Thoracic aorta (tissue), 2 donors: ENCODE measurements around the gene DDX39A. TPM values are rescaled to one million over a fixed set of nuclear protein-coding genes. Genes with fewer than 3 reads are reported as not detected.

Source experiments
- ATAC-seq: fragments of 150-250 bp; one replicate; pipeline ENCODE4 v1.8.0; 2017; ENCODE audit warnings: low read depth; ENCODE audit not compliant: insufficient number of reproducible peaks, low FRiP score
- DNase-seq: peaks from one replicate; pipeline ENCODE4 v3.0.0-alpha.2; 2020; ENCODE audit warnings: low spot score
- H3K27ac ChIP-seq, 2 donors: fragments of 200-600 bp; sonication (generic); 1 replicate in 1 of 2; 2 replicates in 1 of 2; pipeline ENCODE4 v1.5.1; 2016; ENCODE audit warnings: mild to moderate bottlenecking in 2 of 2, moderate library complexity in 2 of 2
- H3K27me3 ChIP-seq: fragments of 200-600 bp; sonication (generic); replicated peaks from 2 replicates; pipeline ENCODE4 v1.6.0; 2016; ENCODE audit warnings: mild to moderate bottlenecking; ENCODE audit not compliant: insufficient read depth
- H3K36me3 ChIP-seq: fragments of 200-600 bp; sonication (generic); one replicate; pipeline ENCODE4 v1.5.1; 2016
- H3K4me1 ChIP-seq, 2 donors: fragments of 200-600 bp; sonication (generic); 1 replicate in 1 of 2; 2 replicates in 1 of 2; pipeline versions ENCODE4 v1.5.1 to v1.6.0; 2016; ENCODE audit warnings: low read depth in 2 of 2, mild to moderate bottlenecking in 1 of 2; ENCODE audit not compliant: control insufficient read depth in 1 of 2
- H3K4me3 ChIP-seq: fragments of 200-600 bp; sonication (generic); 2 replicates; pipeline ENCODE4 v1.5.1; 2016; ENCODE audit warnings: mild to moderate bottlenecking
- H3K9me3 ChIP-seq: fragments of 200-600 bp; sonication (generic); 2 replicates; pipeline ENCODE4 v1.5.1; 2016
- total RNA-seq, 2 donors: library from RNA; depleted of rRNA; stranded (reverse); fragments of >200 nt; gene quantifications; one replicate each; pipeline versions ENCODE4 v1.1.0 to v1.2.3, GENCODE V29; 2016
- TF ChIP-seq, protein P1 (sequence below): fragments of 200-600 bp; sonication (generic); IDR thresholded peaks from one replicate; pipeline ENCODE4 v1.5.1; 2019; ENCODE audit warnings: antibody characterized with exemption

DDX39A gene
- total RNA-seq, 2 donors from 2014 or later = 77.4 to 81.6 TPM

DNA sequence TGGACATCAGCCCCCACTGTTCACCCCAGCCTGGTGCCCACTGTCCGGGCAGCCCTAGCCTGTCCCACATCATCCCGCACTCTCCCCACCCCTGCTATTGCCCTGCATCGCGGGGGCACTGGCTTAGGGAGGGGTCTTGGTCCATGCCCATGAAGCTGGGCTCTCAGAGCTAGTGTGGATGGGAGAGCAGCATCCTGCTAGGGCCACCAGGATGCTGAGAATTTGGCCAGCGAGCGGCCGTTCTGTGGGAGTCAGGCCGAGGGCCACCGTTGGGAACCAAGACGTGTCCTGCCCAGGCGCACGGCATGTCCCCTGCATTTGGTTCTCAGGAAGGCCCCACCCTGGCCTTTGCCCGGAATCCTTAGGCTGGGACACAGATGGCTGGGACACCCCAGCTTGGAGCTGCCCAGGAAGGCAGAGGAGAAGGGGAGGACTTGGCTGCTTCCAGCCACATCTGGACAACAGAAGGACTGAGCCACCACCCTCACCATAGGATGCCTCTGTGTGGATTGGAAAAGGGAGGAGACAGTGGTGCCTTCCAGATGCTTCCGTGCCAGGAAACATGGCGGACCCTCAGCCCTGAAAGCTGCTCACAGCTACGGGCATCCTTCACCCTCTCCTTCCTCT, 23.3 kb downstream of the DDX39A start:
- H3K36me3 ChIP-seq = peaks cover 61% of the 10 kb centered on the region
- H3K27ac ChIP-seq = peak overlapping the region in 1 of 2 donors; percentile 28
- no peak for ATAC-seq
- TF ChIP-seq, protein P1, sequence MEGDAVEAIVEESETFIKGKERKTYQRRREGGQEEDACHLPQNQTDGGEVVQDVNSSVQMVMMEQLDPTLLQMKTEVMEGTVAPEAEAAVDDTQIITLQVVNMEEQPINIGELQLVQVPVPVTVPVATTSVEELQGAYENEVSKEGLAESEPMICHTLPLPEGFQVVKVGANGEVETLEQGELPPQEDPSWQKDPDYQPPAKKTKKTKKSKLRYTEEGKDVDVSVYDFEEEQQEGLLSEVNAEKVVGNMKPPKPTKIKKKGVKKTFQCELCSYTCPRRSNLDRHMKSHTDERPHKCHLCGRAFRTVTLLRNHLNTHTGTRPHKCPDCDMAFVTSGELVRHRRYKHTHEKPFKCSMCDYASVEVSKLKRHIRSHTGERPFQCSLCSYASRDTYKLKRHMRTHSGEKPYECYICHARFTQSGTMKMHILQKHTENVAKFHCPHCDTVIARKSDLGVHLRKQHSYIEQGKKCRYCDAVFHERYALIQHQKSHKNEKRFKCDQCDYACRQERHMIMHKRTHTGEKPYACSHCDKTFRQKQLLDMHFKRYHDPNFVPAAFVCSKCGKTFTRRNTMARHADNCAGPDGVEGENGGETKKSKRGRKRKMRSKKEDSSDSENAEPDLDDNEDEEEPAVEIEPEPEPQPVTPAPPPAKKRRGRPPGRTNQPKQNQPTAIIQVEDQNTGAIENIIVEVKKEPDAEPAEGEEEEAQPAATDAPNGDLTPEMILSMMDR = no peak
- no peaks in the 10 kb centered on the region for H3K27me3 ChIP-seq
- no peak for DNase-seq
- no peak overlapping the region for H3K4me3 ChIP-seq
- H3K4me1 ChIP-seq = peaks cover 0 to 2% of the 10 kb centered on the region in 2 donors
- H3K9me3 ChIP-seq = no peaks in the 10 kb centered on the region

DNA sequence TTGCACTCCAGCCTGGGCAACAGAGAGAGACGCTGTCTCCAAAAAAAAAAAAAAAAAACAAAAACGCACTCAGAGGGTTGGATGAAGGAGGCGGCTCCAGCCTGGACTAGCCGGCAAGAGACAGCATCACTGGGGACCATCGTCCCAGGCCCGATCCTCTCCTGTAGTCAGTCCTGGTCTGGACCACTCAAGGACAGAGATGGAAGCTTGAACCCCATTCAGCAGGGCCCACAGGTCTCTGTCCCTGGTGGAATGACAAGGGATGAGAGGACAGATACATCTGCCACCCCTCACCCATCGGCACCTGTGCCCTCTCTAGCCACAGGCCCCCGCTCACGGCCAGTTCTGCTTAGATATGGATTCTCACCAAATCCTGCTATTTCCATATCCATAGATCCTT, 23.9 kb downstream of the DDX39A start:
- Histone ChIP-seq H3K27me3 (no peaks in the 10 kb centered on the region), H3K4me3 (no peak overlapping the region), H3K4me1 (no peaks in the 10 kb centered on the region), H3K9me3 (no peaks in the 10 kb centered on the region), H3K27ac (peak overlapping the region in 1 of 2 donors; percentile 28), H3K36me3 (peaks cover 63% of the 10 kb centered on the region)
- DNase-seq = no peak
- no peak for ATAC-seq
- TF ChIP-seq, protein P1 = no peak

DNA sequence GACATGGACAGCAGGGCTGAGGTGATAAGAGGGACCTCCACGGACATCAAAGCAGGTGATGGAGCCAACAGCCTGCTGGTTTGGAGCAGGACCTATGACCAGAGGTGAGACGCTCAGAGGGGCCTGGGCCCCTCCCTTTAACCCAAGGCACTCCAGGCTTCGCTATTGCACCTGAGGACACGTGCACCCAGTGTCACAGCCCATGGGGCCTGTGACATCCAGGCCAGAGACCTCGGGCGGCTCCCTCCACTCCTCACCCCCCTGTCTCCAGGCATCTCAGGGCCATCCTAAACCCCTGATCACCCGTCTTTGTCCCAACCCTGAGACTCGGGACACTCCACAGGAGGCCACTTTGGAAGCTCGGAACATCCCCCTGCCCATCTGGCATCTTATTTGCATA, 25.0 kb downstream of the DDX39A start:
- no peaks in the 10 kb centered on the region for H3K9me3 ChIP-seq
- no peak overlapping the region for H3K27ac ChIP-seq
- H3K4me1 ChIP-seq = no peaks in the 10 kb centered on the region
- H3K27me3 ChIP-seq = no peaks in the 10 kb centered on the region
- TF ChIP-seq, protein P1 = no peak
- H3K36me3 ChIP-seq = peaks cover 55% of the 10 kb centered on the region
- no peak for DNase-seq
- H3K4me3 ChIP-seq = no peak overlapping the region
- ATAC-seq = no peak

DNA sequence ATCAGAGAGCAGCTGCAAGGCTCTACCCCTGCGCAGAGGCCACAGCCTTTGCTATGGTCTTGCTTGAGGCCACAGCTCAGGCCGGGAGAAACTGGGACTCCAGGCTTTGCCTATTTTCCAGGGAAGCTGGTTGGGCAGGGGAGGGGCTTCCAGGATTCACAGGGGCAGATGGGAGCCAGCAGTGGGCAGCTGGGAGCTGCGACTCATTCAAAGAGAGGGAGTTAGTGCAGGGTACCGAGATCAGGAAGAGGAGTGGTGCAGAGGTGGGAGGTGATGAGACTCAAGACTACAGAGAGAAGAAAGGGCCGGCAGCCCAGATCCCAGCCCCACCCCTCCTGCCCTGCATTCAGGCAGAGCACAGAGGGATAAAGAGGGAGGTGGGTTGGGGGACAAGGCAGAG, 25.8 kb downstream of the DDX39A start:
- ATAC-seq = no peak
- DNase-seq = no peak
- Histone ChIP-seq H3K36me3 (peaks cover 57% of the 10 kb centered on the region), H3K4me3 (no peak overlapping the region), H3K9me3 (no peaks in the 10 kb centered on the region), H3K27me3 (no peaks in the 10 kb centered on the region), H3K4me1 (no peaks in the 10 kb centered on the region), H3K27ac (no peak overlapping the region)
- TF ChIP-seq, protein P1 = no peak

DNA sequence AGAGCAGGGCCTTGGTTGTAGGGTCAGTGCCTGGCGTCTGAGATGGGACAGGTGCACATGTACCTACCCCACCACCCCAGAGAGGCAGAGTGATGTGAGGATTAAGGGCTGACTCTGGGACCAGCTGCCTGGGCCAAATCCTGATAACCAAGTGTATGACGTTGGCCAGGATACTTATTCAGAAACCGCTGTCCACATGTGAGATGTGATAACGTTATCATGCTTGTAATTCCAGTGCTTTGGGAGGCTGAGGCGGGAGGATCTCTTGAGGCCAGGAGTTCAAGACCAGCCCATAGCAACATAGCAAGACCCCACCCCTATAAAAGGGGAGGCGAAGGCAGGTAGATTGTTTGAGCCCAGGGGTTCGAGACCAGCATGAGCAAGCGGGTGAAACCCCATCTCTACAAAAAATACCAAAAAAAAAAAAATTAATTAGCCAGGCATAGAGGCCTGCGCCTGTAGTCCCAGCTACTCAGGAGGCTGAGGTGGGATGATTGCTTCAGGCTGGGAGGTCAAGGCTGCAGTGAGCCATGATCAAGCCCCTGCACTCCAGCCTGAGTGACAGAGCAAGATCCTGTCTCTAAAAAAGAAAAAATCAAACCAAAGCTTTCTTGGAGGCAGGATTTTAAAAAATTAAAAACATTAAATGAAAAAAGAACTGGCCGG, 27.9 kb downstream of the DDX39A start:
- Histone ChIP-seq H3K27ac (no peak overlapping the region), H3K9me3 (no peaks in the 10 kb centered on the region), H3K4me1 (peaks cover 0 to 4% of the 10 kb centered on the region in 2 donors), H3K27me3 (no peaks in the 10 kb centered on the region), H3K4me3 (no peak overlapping the region), H3K36me3 (peaks cover 48% of the 10 kb centered on the region)
- DNase-seq = no peak
- TF ChIP-seq, protein P1 = no peak
- no peak for ATAC-seq
